GM18873 (cell line): ENCODE results near the gene TCEAL3.
"Not testable (repeated sequence)": the region's sequence is repeated elsewhere in the genome, so short reads cannot be mapped to it uniquely, and the experiment has no call there.

Experiments used
- ATAC-seq: cut with Tn5 transposase; IDR thresholded peaks from one replicate; pipeline ENCODE4 v1.9.1; 2021; ENCODE audit warnings: mild to moderate bottlenecking, moderate library complexity, moderate number of reproducible peaks; ENCODE audit not compliant: unreplicated experiment, low FRiP score

TCEAL3 gene

GRCh38 chrX:103624111-103624510 is 16.3 kb downstream of the TCEAL3 start:
- no peak for ATAC-seq

- ATAC-seq = no peak
Observed at GRCh38 chrX:103626855-103627254, 19.1 kb downstream of the TCEAL3 start.

- ATAC-seq = peak; percentile 51
Observed at GRCh38 chrX:103628386-103629317, 20.9 kb downstream of the TCEAL3 start, which contains the start of gene TCEAL1. Gene TCEAL1 (plus strand): TSS chrX:103628975. CDS start chrX:103629917, 942 bp downstream.

- ATAC-seq = no peak
Observed at GRCh38 chrX:103629318-103630170, 21.8 kb downstream of the TCEAL3 start.

GRCh38 chrX:103630171-103630511 is 22.4 kb downstream of the TCEAL3 start:
- no peak for ATAC-seq

GRCh38 chrX:103631145-103631544 is 23.4 kb downstream of the TCEAL3 start:
- no peak for ATAC-seq

- no peak for ATAC-seq
Observed at GRCh38 chrX:103635436-103635835, 27.7 kb downstream of the TCEAL3 start.

- no peak for ATAC-seq
Observed at GRCh38 chrX:103637604-103638338, 30.0 kb downstream of the TCEAL3 start.

GRCh38 chrX:103638479-103639346 is 30.9 kb downstream of the TCEAL3 start:
- not testable (repeated sequence) for ATAC-seq

GRCh38 chrX:103640401-103641155 is 32.8 kb downstream of the TCEAL3 start:
- no peak for ATAC-seq

- ATAC-seq = no peak
Observed at GRCh38 chrX:103644125-103644524, 36.4 kb downstream of the TCEAL3 start.

GRCh38 chrX:103647630-103648029 is 39.9 kb downstream of the TCEAL3 start:
- no peak for ATAC-seq

GRCh38 chrX:103651151-103651773 is 43.5 kb downstream of the TCEAL3 start:
- ATAC-seq = no peak

GRCh38 chrX:103655230-103656000 is 47.7 kb downstream of the TCEAL3 start:
- not testable (repeated sequence) for ATAC-seq

GRCh38 chrX:103656617-103657016 is 48.9 kb downstream of the TCEAL3 start:
- no peak for ATAC-seq

- ATAC-seq = not testable (repeated sequence)
Observed at GRCh38 chrX:103657066-103657465, 49.3 kb downstream of the TCEAL3 start.

GRCh38 chrX:103658681-103659433 is 51.1 kb downstream of the TCEAL3 start:
- no peak for ATAC-seq
